ENCODE measurements around the gene GAPT. TPM values are rescaled to one million over a fixed set of nuclear protein-coding genes. Genes with fewer than 3 reads are reported as not detected.

Gene GAPT
- under 1 TPM in 1 of 4 donors, not detected in 3; 0.60 TPM for total RNA-seq

- intact Hi-C loops (cut with DNase I; ENCODE audit: low total_unique reads) (no loop called here), in situ Hi-C loops (cut with MboI; ENCODE audit: low sequenced_read_pairs in 4 of 4) (no loop called here)
- H3K9me3 ChIP-seq, result no peaks in the 10 kb centered on the region
- H3K36me3 ChIP-seq, result no peaks in the 10 kb centered on the region
- peaks cover 0 to 6% (median 0%) of the 10 kb centered on the region in 3 donors for H3K27me3 ChIP-seq
- no peak for TF ChIP-seq CTCF (IDR thresholded peaks at IDR 0.05 in 4 of 5, conservative IDR thresholded peaks at IDR 0.05 in 1 of 5)
- TF ChIP-seq POLR2A (IDR thresholded peaks at IDR 0.05), result no peak
- DNase-seq (no peak), ATAC-seq (no peak)
- no peak within 1 kb of the TSS for H3K4me3 ChIP-seq
- H3K4me1 ChIP-seq, result no peaks in the 10 kb centered on the region
- no peak within 1 kb of the TSS for H3K27ac ChIP-seq
Observed at GRCh38 chr5:58491216-58491892, at the start of gene GAPT. TSS of gene GAPT (plus strand) at chr5:58491435. CDS start at chr5:58494537, 3,102 bp downstream.

- in situ Hi-C loops (cut with MboI; ENCODE audit: low sequenced_read_pairs in 4 of 4) (no loop called here), intact Hi-C loops (cut with DNase I; ENCODE audit: low total_unique reads) (no loop called here)
Observed at GRCh38 chr5:58444805-58445204, 46.4 kb upstream of the GAPT start.

GRCh38 chr5:58446024-58446423 lies 45.2 kb upstream of the GAPT start:
- no peak for ATAC-seq
- Histone ChIP-seq H3K36me3 (no peaks in the 10 kb centered on the region), H3K4me3 (no peak overlapping the region), H3K4me1 (no peaks in the 10 kb centered on the region), H3K27ac (no peak overlapping the region), H3K9me3 (no peaks in the 10 kb centered on the region), H3K27me3 (no peaks in the 10 kb centered on the region)
- no peak for DNase-seq
- TF ChIP-seq CTCF (IDR thresholded peaks at IDR 0.05 in 4 of 5, conservative IDR thresholded peaks at IDR 0.05 in 1 of 5), result no peak
- no peak for TF ChIP-seq POLR2A (IDR thresholded peaks at IDR 0.05)
- intact Hi-C loops (cut with DNase I; ENCODE audit: low total_unique reads), result no loop called here
- in situ Hi-C loops (cut with MboI; ENCODE audit: low sequenced_read_pairs in 4 of 4), result no loop called here

More at GRCh38 chr5:58444805-58445204, 46.4 kb upstream of the GAPT start:
- Histone ChIP-seq H3K27ac (no peak overlapping the region), H3K4me1 (no peaks in the 10 kb centered on the region), H3K36me3 (no peaks in the 10 kb centered on the region), H3K9me3 (no peaks in the 10 kb centered on the region), H3K4me3 (no peak overlapping the region), H3K27me3 (no peaks in the 10 kb centered on the region)
- TF ChIP-seq CTCF (IDR thresholded peaks at IDR 0.05 in 4 of 5, conservative IDR thresholded peaks at IDR 0.05 in 1 of 5), result no peak
- no peak for TF ChIP-seq POLR2A (IDR thresholded peaks at IDR 0.05)
- ATAC-seq (no peak), DNase-seq (no peak)

- intact Hi-C loops (cut with DNase I; ENCODE audit: low total_unique reads), result no loop called here
- H3K4me1 ChIP-seq, result no peaks in the 10 kb centered on the region
- H3K27me3 ChIP-seq, result no peaks in the 10 kb centered on the region
- H3K4me3 ChIP-seq, result no peak overlapping the region
- H3K36me3 ChIP-seq, result no peaks in the 10 kb centered on the region
- in situ Hi-C loops (cut with MboI; ENCODE audit: low sequenced_read_pairs in 4 of 4), result no loop called here
- H3K9me3 ChIP-seq, result no peaks in the 10 kb centered on the region
- TF ChIP-seq POLR2A (IDR thresholded peaks at IDR 0.05), result no peak
- TF ChIP-seq CTCF (IDR thresholded peaks at IDR 0.05 in 4 of 5, conservative IDR thresholded peaks at IDR 0.05 in 1 of 5), result no peak
- no peak overlapping the region for H3K27ac ChIP-seq
- DNase-seq, result no peak
- no peak for ATAC-seq
Observed at GRCh38 chr5:58447226-58447625, 44.0 kb upstream of the GAPT start.
